ENCODE data around the gene CACNA2D4.
A peak's percentile ranks its signal among the peaks of the same experiment; 100 is the strongest.

Gene CACNA2D4

DNA sequence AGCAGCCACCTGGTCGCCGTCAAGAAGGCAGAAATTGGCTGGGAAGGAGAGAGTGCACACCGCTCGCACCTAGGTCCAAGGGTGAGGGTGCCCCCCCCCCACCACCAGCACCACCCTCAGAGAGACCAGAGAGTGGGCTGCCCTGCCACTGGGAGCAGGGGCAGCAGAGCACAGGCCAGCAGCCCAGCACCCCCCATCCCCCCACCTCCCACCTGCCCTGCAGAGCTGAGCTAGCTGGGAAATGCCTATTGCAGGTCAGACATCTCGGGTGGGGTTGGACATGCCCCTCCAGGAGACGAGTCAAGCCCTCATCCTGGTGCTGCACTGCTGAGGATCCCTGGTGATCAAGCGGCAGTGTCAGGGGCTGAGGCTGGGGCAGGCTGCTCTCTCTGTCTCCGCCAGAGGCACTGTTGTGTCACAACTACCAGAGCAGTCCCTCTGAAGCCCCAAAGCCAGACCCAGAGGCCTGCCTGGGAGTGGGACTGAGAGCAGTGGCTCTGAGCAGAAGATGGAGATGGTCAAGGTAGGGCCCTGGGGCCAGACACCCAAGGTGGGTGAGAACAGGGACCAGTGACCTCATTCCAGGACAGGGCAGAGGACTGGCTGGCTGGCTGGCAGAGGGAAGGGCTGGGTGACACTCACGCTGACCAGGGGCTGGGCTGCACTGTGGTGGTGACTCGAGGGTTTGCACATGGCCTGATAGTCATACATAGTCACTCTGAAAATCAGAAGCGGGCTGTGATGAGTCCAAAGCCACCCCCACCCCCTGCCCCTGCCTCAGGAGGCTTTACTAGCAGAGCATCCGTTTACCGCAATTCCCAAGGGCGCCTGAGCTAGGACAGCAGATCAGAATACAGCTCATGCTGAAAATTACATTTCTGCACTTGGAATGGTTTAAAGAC, 117.8 kb downstream of the CACNA2D4 start:
- DNase-seq (ENCODE audit: low read depth in 2 of 2) = no peak

DNA sequence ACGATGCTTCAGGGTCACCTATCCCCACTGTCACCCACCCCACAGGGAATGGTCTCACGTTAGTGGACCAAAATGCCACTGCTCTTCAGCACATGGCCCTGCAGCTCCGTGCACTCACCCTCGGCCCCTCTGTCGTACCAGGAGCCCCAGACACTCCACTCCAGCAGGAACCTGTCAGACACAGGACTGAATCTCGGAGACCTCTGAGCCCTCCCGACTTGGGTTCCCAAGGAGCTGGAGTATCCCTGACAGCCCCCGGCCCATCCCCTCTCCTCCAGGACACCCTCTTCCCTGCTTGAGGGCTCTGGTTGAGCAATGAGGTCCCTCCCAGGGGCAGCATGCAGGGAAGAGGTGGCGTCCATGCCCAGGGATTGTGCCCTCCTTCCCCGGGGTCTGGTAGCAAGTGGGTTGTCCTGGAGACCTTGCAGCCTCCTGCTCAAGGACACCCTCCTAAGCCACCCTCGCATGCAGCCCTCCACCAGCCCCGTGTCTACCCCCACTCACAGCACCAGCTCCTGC, 118.5 kb downstream of the CACNA2D4 start:
- DNase-seq (ENCODE audit: low read depth in 2 of 2) = no peak

DNA sequence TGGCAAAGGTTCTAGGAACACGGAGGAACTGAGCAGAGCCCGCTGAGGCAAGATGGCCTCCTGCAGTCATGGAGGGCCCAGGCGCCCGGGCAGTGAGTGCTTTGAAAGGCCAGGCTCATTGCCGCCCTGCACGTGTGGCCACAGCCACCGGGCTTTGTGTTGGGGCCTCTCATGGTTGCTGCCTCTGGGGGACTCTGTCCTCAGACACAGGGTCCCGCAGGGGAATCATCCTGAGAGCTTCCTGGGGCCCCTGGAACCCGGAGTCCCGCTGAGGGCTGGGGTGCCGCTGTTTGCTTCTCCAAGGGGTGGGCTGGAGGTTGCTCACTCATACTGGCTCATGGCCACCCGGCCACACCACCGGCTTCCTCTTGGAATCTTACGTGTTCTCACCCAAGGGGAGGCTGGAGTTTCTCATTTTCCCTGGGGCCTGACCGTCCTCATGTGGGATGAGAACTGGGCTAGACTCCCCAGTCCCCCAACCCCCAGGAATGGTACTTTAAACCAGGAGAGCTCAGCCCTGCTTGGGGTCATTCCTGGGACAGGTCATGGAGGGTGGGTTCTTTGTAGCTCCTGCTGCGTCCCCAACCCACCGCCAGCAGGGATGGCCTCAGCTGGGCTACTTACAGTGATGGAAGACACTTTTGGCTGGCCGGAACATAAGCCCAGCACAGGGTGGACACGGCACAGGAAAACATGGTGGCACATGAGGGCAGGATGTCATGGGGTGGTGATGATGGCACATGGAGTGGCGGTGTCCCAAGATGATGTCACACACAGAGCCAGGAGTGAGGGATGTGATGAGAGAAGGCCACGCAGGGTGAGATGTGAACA, 119.2 kb downstream of the CACNA2D4 start:
- DNase-seq (ENCODE audit: low read depth in 2 of 2) = no peak

DNA sequence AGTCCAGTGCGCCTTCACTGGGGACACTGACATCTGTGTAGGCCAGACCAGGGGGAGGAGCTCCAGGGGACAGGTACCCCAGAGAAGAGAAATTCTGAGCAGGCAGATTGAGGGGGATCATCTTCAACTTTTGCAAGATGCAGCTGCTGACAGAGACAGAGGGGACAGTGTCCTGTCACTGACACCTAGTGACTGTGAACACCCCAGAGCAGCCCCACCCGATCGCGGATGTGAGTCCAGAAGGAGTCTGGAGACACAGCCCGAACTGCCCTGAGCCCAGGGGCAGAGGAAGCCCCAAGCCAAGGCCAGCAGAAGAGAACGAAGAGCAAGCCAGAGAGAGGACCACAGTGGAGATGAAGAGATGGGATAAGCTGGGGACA, 119.8 kb downstream of the CACNA2D4 start:
- DNase-seq (ENCODE audit: low read depth in 2 of 2) = no peak

DNA sequence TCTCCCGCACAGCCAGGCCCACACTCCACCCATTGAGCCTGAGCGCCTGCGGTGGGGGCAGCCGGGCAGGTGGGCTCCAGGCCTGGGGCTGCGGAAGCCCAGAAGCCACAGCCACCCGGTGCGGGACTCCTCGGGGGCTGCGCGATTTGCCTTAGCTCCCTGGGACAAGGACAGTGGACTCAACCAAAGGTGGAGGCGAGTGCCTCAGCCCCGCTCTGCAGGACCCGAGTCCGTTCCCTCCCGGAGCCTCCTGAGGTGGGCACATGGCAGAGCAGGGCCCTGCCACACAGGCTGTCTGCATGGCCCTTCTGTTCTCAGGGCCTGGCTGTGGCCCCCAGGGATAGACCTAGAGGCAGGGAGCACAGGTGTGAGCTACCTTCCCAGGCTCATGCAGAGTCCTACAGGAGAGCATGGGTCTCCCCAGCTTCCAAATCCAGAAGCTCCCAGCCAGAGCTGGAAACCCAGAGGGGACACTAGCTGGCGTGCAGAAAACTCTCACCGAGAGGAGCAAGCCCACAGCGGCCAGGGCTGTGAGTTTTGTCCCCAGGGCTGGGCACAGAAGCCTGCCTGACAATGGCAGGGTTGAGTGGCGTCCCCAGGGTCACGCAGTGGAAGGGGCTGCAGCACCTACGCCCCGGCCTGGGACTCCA, 120.3 kb downstream of the CACNA2D4 start:
- DNase-seq (ENCODE audit: low read depth in 2 of 2) = no peak

DNA sequence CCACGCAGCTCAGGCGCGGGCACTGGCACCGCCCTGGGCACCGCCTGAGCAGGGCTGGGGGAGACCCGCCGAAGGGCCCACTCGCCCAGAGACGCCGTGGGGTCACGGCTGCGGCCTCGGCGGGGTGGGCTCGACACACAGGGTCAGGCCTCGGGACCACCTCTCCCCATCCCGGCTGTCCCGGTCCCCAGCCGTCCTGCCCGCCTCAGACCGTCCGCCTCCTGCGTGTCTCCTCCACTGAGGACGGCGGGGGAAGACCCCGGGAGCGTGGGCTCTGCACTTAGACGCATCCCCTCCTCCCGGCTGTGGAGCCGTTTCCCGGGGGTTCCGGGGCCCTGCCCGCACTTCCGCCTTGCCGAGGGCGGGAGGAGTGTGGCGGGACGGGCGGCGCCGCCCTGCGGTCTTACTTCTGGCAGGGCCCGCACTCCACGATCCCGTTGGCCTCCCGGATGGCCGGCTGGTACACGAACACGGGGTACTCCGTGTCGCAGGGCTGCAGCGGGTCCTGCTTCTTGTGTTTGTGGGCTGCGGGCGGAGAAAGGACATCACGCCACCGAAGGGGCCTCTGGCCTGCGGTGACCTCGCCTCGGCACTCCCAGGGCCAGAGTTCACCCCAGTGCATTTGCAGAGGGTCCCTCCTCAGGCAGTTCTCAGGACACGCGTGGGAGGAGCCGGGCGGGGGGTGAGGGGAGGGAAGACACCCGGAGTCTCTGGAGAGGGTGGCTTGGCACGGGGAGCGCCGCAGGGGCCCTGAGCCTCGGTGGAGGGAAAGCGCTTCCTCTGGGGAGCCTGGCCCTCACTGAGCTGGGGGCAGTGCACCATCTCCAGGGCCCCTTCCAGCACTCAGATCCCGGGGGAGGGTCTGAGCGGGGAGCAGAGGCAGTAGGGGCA, 121.2 kb downstream of the CACNA2D4 start:
- DNase-seq (ENCODE audit: low read depth in 2 of 2) = peak in 1 of 2 donors; percentile 22

DNA sequence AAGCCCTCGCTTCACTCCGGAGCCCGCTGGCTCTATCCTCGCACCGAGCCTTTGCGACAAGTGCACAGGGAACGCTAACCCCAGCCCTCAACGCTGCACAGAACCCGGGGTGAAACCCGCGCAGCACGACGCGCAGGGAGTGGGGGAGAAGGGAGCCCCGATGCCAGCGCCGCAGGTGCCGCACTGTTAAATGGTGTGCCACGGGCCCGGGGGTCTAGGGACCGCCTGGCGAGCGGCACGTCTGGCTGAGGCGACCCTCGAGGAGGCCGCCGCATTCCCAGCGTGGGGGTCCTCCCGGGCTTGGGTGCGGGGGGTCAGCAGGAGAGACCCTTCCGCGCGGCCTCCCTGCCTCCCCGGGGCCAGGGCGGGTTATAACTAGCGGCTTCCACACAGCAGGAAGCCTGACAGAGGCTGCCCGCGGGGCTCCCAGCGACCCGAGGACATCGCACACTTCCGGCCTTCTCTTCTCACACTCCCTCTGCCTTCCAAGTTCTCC, 121.9 kb downstream of the CACNA2D4 start:
- DNase-seq (ENCODE audit: low read depth in 2 of 2) = no peak

DNA sequence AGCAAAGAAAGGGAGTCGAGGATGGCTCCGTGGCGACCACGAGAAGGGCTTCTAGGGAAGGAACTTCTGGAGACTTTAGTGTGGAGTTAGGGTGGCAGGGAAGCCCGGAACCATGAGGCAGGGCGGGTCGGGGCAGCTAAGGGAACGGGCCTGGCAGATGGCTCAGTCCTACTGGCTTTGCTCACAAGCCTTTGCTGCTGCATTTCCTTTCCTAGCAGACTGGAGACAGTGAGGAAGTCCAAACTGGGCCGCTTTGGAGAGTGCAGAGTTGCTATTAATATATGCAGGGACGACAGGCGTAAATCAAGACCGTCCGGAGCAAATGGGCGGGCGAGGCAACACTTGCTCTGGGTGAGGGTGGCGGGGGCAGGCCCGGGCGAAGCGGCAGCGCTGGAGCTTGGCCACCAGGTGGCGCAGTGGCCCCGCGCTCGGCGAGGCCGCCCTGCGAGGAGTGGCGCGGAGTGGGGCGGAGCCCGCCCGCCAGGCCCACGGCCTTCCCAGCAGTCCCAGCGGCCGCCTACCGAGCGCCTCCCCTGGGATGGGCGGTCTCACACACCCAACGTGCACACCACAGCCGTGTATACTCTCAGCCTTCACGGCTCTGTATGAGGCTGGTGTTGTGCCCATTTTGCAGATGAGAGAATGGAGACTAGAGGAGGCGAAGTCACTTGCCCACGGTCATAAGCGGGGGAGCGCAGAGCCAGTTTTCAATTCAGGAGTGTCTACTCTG, 122.5 kb downstream of the CACNA2D4 start:
- peak; percentile 87 for DNase-seq (ENCODE audit: low read depth in 2 of 2)

DNA sequence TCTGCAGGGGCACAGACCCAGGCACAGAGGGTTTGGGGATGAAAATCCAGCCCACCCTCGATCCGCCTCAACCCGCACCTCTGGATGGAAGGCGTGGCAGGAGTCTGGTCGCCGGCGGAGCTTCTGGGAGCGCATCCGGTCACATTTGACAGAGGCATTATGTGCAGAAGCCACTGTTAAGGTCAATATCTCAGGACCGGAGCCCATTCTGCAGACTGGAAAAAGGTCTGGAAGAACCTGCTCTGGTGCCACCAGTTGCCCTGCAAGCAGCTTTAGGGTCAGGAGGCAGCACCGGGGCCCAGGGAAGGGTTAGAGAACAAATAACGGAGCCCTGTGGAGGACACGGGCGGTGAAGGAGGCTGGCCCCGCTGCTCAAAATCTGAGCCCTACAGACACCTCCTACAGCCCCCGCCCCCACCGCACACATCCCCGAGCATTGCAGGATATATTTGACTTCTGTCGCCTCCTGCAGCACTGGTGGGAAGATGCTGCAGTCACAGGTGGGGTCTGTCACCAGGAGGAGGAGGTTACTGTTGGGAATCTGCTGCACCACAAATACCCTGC, 123.1 kb downstream of the CACNA2D4 start:
- no peak for DNase-seq (ENCODE audit: low read depth in 2 of 2)

DNA sequence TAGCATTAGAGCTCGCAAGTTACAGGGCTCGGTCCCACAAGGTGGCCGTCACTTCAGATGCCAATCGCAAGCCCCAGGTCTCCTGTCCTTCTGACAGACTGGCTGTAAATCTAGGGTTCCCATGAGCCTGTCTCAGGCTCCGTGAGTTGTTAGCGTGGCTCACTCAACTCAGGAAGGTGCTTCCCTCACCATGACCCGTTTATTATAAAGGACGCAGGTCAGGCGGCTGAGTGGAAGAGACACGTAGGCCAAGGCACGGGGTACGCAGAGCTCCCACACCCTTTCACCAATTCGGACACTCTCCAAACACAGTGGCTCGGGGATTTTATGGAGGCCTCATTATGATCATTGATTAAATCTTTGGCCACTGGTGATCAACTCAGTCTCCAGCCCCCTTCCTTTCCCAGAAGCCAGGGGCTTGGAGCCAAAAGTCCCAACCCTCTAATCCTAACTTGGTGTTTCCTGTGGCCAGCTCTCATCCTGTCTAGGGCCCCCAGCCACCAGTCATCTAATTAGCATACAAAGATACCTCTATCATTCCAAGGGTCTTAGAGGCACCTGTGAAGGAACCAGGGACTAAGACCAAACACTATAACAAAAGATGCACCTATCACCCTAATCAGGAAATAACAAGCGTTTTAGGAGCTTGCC, 123.9 kb downstream of the CACNA2D4 start:
- no peak for DNase-seq (ENCODE audit: low read depth in 2 of 2)

DNA sequence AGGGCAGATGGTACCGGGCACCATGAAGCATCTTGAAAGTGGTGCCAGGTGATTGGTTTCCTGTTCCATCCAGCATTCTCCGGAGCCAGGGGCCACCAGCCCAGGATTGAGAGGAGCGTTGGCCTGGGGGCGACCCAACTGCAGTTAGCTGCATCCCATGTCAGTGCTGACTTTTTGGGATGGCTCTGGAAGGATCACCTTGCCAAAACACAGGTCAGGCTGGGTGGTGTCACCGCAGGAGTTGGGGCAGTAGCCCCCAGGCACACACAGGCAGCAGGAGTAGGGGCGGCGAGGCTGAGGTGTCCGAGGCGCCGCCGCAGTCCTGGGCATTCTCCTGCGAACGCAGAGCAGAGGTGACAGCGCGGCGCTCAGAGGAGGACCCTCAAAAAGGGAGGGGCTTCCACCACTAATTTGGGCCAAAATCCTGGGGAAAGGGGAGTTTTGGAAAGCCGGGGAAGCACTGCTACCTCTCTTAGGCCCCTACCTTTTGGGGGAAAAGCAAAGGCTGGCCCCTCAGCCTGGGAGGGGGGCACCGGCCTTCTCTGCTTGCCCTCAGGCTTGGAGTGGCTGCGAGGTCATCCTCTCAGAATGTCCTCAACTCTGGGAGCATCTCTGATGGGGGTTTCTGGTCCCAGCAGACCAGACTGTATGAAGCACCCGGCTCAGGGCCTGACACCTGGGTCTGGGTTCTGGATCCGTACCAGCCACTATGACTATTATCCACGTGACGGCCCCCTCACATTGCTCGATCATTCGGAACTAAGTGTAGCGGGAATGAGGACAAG, 124.8 kb downstream of the CACNA2D4 start:
- no peak for DNase-seq (ENCODE audit: low read depth in 2 of 2)

DNA sequence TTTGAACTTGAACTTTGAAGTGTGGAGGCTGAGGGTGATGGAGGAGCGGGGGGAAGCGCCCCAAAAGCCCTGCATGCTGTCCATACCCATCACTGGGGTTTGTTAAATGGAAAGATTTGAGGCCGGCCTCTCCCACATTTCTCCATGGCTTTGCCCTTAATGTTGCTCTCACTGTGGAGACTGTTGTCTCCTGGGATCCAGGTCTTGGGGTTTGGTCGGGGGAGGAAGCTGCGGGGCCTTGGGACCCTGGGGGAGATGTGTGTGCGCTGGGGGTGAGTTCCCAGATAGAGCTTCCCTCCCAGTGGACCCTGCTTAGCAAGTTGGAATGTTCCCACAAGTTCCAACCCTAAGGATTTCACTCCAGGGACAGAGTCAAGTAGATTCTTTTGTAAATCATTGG, 126.0 kb downstream of the CACNA2D4 start:
- DNase-seq (ENCODE audit: low read depth in 2 of 2) = no peak

DNA sequence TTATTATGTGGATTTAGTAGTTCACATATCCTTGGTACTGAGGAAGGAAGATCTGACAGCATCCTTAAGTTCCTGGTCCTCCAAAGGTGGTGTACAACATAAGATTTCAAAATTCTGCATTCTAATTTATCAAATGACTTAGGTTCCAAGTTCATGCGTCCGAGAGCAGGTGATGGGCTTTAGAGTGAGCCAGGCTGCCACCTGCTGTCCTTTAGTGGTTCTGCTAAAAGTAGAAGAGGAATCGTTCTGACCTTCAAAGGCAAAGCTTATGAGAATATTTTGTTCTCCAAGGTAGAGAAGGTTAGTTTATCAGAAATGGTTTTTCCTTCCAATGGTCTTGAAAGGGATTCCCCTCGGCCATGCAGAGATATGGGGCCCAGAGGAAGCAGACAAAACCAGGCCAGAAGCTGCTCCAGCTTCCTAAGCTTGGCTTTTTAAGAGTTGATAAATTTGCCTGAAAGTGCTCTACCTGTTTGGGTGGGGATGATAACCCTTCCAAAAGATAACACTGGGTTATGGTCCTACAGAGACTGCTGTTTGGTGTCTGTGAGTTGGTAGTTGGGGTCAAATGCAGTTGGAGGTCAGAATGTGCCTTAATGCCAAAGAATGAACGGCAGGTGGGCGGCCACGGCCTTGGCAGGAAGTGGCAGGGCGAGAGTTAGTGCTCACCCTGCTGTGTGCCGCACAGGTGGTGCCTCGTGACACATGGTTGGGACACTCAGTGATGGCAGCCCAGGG, 127.2 kb downstream of the CACNA2D4 start:
- DNase-seq (ENCODE audit: low read depth in 2 of 2) = peak; percentile 42 to 48

DNA sequence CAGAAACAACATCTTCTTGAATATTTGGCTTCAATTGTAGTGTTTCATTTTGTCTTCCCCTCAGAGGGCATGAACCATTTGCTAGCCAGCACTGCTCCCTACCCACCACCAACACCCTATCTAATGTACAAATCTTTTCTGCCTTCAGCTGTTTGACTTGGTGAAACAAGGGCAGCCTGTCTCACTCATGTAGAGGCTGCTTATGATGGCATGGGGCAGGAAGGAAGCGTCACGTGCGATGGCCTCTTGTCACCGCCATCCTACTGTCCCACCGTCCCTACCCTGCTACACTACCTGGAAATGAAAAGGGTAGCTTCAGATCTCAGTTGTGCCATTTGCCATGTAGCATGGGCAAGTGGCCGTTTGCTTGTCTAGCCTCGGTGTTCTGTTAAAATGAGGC, 128.0 kb downstream of the CACNA2D4 start:
- no peak for DNase-seq (ENCODE audit: low read depth in 2 of 2)

DNA sequence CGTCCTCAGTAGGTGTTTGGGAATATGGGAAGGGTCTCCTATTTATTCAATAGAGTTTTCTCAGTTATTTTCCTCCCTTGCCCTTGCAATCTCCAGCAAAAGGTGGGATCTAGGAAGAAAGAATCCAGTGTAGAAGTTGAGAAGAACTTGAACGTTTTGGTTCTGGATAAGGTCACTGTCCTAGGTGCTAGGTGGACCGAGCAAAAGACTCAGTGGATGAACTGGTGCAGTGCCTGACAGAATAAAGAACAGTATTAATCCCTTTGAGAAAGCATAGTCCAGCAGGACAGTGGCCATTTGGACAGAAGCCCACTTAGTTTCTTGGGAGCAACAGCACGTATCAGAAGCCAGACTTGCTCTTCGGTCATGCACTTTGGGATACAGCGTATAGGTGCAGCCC, 130.7 kb downstream of the CACNA2D4 start:
- no peak for DNase-seq (ENCODE audit: low read depth in 2 of 2)

DNA sequence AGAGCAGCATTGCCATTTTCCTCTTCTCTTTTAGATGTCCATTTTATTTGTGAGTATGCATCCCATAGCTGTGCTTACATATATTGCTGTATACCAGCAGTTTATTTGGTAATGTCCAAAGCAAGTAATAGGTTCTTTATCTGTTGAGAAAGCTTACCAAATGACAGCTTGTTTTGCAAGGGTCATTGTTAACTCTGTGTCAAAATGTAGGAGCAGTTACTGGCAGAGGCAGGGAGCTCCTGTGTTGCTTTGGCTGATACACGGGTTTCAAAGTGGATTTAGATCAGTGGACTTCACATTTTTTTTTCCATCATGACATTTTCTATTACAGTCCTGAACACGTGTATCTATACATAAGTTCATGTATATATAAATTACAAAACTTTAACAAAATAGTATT, 136.2 kb downstream of the CACNA2D4 start:
- DNase-seq (ENCODE audit: low read depth in 2 of 2) = no peak

DNA sequence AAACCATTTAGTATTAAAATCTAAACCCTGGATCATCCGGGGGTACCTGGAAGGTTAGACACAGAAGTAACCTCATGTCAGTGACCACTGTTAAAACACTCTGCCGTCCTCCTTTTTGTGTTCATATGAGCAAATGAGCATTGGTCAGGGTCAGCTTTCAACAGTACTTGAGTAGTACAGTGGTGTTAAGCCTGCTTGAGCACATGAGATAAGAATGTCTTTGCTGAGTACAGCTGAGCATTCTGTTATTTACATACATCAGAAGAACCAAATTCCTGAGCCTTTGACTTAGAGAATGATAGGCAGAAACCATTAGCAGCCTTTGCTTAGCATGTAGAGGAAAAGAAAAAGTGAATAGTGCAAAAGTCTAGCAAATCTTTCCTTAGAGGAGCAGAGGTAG, 136.7 kb downstream of the CACNA2D4 start:
- no peak for DNase-seq (ENCODE audit: low read depth in 2 of 2)

DNA sequence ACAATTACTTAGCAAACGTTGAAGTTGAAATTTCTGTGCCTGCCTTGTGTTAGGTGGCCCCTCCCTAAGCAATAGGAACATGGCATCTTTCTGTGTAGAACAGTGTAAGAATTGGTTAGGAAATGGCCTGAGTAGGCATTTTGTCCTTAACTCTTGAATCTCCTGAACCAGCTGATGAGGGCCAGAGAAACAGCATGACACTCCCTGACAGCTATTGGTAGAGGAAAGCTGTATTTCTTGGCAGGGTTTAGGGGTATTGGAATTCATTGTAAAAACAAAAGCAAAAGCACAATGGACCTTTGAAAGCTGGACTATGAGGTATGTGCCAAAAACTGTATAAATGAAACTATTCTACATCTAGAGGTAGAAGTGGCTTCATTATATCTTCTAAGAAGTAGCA, 138.7 kb downstream of the CACNA2D4 start:
- DNase-seq (ENCODE audit: low read depth in 2 of 2) = no peak
